ENCODE data around the gene PRDM16. TPM values are rescaled to one million over a fixed set of nuclear protein-coding genes. Genes with fewer than 3 reads are reported as not detected.

PRDM16 gene
- total and polyA plus RNA-seq, 2 experiments from 2014 or later = 0.14 to 0.16 TPM

GRCh38 chr1:3326516-3327388, 257.7 kb downstream of the PRDM16 start (continued):
- TF ChIP-seq EZH2 (IDR thresholded peaks at IDR 0.05; ENCODE audit: low read depth, unreplicated experiment) = no peak
- no peak for TF ChIP-seq REST (IDR thresholded peaks at IDR 0.05; ENCODE audit: unreplicated experiment)
- TF ChIP-seq ZNF331 (CRISPR knock-in tag; IDR thresholded peaks at IDR 0.05; ENCODE audit: low read depth) = no peak
- no peak for TF ChIP-seq CTCF (conservative IDR thresholded peaks at IDR 0.05; ENCODE audit: low read depth in 2 of 2)
- TF ChIP-seq EZH2phosphoT487 (IDR thresholded peaks at IDR 0.05; ENCODE audit: unreplicated experiment) = no peak
- no peak for TF ChIP-seq JUNB (IDR thresholded peaks at IDR 0.05; ENCODE audit: unreplicated experiment)

- Mint-ChIP-seq H3K9me3 (no peaks in the 10 kb centered on the region; the same call in 2 of the 3 replicates), H3K27ac (no peak overlapping the region), H3K4me3 (no peak overlapping the region), H3K27me3 (ENCODE audit: insufficient read depth, low read depth, poor library complexity) (peaks cover 7% of the 10 kb centered on the region), H3K4me1 (peaks cover 3% of the 10 kb centered on the region; the same call in 1 of the 3 replicates), H3K36me3 (ENCODE audit: low read depth) (no peaks in the 10 kb centered on the region; the same call in 2 of the 3 replicates)
- Histone ChIP-seq H3K4me2 (no peak overlapping the region), H3K4me3 (no peak overlapping the region), H3F3A (replicated peaks; ENCODE audit: low read depth) (no peaks in the 10 kb centered on the region), H2AFZ (no peak overlapping the region), H3K4me1 (ENCODE audit: insufficient read depth) (no peaks in the 10 kb centered on the region), H3K27ac (ENCODE audit: low read depth) (no peak overlapping the region), H3K36me3 (ENCODE audit: insufficient read depth) (no peaks in the 10 kb centered on the region), H3K27me3 (ENCODE audit: insufficient read depth) (no peaks in the 10 kb centered on the region), H3K9me2 (ENCODE audit: insufficient read depth) (no peaks in the 10 kb centered on the region), H4K20me1 (replicated peaks; ENCODE audit: insufficient read depth) (no peaks in the 10 kb centered on the region), H3K79me2 (replicated peaks; ENCODE audit: insufficient read depth) (no peaks in the 10 kb centered on the region)
- DNase-seq (ENCODE audit: low spot score) (no peak), ATAC-seq (no peak)
- no peak for TF ChIP-seq CTCF (conservative IDR thresholded peaks at IDR 0.05; ENCODE audit: low read depth in 2 of 2)
- TF ChIP-seq JUNB (IDR thresholded peaks at IDR 0.05; ENCODE audit: unreplicated experiment) = no peak
- no peak for TF ChIP-seq EZH2 (IDR thresholded peaks at IDR 0.05; ENCODE audit: low read depth, unreplicated experiment)
- no peak for TF ChIP-seq CREB1 (CRISPR knock-in tag; IDR thresholded peaks at IDR 0.05; ENCODE audit: low read depth)
- no peak for TF ChIP-seq ZNF114 (CRISPR knock-in tag; IDR thresholded peaks at IDR 0.05)
- TF ChIP-seq NANOG (IDR thresholded peaks at IDR 0.05; ENCODE audit: borderline replicate concordance) = no peak
- TF ChIP-seq STAT1 (IDR thresholded peaks at IDR 0.05; ENCODE audit: unreplicated experiment) = no peak
Observed at GRCh38 chr1:3327389-3327702, 258.3 kb downstream of the PRDM16 start.

Data from GM23338 (cell line).